BLaER1 (cell line): ENCODE results near the gene GPR183.

ENCODE experiments used
- H3K27ac ChIP-seq: shearing (Covaris generic); formaldehyde crosslinking; 2 replicates; pipeline ENCODE4 v1.8.1; 2022
- H3K27me3 ChIP-seq: shearing (Covaris generic); formaldehyde crosslinking; 2 replicates; pipeline ENCODE4 v1.8.1; 2022
- H3K36me3 ChIP-seq: shearing (Covaris generic); formaldehyde crosslinking; 2 replicates; pipeline ENCODE4 v1.8.1; 2022
- H3K4me1 ChIP-seq: shearing (Covaris generic); formaldehyde crosslinking; 2 replicates; pipeline ENCODE4 v1.8.1; 2022
- H3K4me2 ChIP-seq: shearing (Covaris generic); formaldehyde crosslinking; 2 replicates; pipeline ENCODE4 v1.8.1; 2022
- H3K4me3 ChIP-seq: shearing (Covaris generic); formaldehyde crosslinking; 2 replicates; pipeline ENCODE4 v1.8.1; 2022
- H3K9ac ChIP-seq: shearing (Covaris generic); formaldehyde crosslinking; 2 replicates; pipeline ENCODE4 v1.8.1; 2022
- H3K9me3 ChIP-seq: shearing (Covaris generic); formaldehyde crosslinking; 2 replicates; pipeline ENCODE4 v1.8.1; 2022
- H4K20me1 ChIP-seq: shearing (Covaris generic); formaldehyde crosslinking; 2 replicates; pipeline ENCODE4 v1.8.1; 2022
- Cebpa-rat ChIP-seq: shearing (Covaris generic); IDR thresholded peaks from 2 replicates; pipeline ENCODE4 v1.8.1; 2022

GPR183 gene

GRCh38 chr13:99314640-99315176 is 7.5 kb upstream of the GPR183 start:
- Histone ChIP-seq H3K27me3 (no peaks in the 10 kb centered on the region), H3K9me3 (no peaks in the 10 kb centered on the region), H3K4me1 (no peaks in the 10 kb centered on the region), H3K9ac (no peak overlapping the region), H3K27ac (no peak overlapping the region), H3K4me2 (no peak overlapping the region), H3K4me3 (no peak overlapping the region), H4K20me1 (peaks cover 62% of the 10 kb centered on the region), H3K36me3 (peaks cover 69% of the 10 kb centered on the region)
- TF ChIP-seq Cebpa-rat, result no peak

GRCh38 chr13:99313941-99314340 is 6.7 kb upstream of the GPR183 start:
- no peak overlapping the region for H3K27ac ChIP-seq
- H4K20me1 ChIP-seq, result peaks cover 56% of the 10 kb centered on the region
- peaks cover 69% of the 10 kb centered on the region for H3K36me3 ChIP-seq
- no peak overlapping the region for H3K9ac ChIP-seq
- no peak for TF ChIP-seq Cebpa-rat
- H3K9me3 ChIP-seq, result no peaks in the 10 kb centered on the region
- H3K4me3 ChIP-seq, result no peak overlapping the region
- no peaks in the 10 kb centered on the region for H3K4me1 ChIP-seq
- no peaks in the 10 kb centered on the region for H3K27me3 ChIP-seq
- no peak overlapping the region for H3K4me2 ChIP-seq

GRCh38 chr13:99313501-99313900 is 6.3 kb upstream of the GPR183 start:
- Histone ChIP-seq H3K27ac (no peak overlapping the region), H3K9ac (no peak overlapping the region), H3K4me2 (no peak overlapping the region), H4K20me1 (peaks cover 54% of the 10 kb centered on the region), H3K27me3 (no peaks in the 10 kb centered on the region), H3K4me1 (no peaks in the 10 kb centered on the region), H3K36me3 (peaks cover 69% of the 10 kb centered on the region), H3K9me3 (0 out of 2 replicates have a peak, but pooled peaks cover under 1% of the 10 kb centered on the region), H3K4me3 (no peak overlapping the region)
- no peak for TF ChIP-seq Cebpa-rat

- Histone ChIP-seq H3K27me3 (no peaks in the 10 kb centered on the region), H3K4me3 (no peak overlapping the region), H3K9me3 (peaks cover 8% of the 10 kb centered on the region; the same call in 1 of the 2 replicates), H3K9ac (no peak overlapping the region), H3K4me1 (no peaks in the 10 kb centered on the region), H4K20me1 (peaks cover 54% of the 10 kb centered on the region), H3K4me2 (no peak overlapping the region), H3K36me3 (peaks cover 72% of the 10 kb centered on the region), H3K27ac (no peak overlapping the region)
- TF ChIP-seq Cebpa-rat, result no peak
Observed at GRCh38 chr13:99312493-99312883, 5.3 kb upstream of the GPR183 start.

- H3K36me3 ChIP-seq, result peaks cover 66% of the 10 kb centered on the region
- no peak overlapping the region for H3K27ac ChIP-seq
- no peak overlapping the region for H3K4me2 ChIP-seq
- H3K9ac ChIP-seq, result no peak overlapping the region
- peak; percentile 72; the same call in 1 of the 2 replicates for TF ChIP-seq Cebpa-rat
- H3K27me3 ChIP-seq, result no peaks in the 10 kb centered on the region
- H4K20me1 ChIP-seq, result peaks cover 54% of the 10 kb centered on the region
- no peak overlapping the region for H3K4me3 ChIP-seq
- H3K9me3 ChIP-seq, result peaks cover 8% of the 10 kb centered on the region; the same call in 1 of the 2 replicates
- H3K4me1 ChIP-seq, result no peaks in the 10 kb centered on the region
Observed at GRCh38 chr13:99311748-99312492, 4.7 kb upstream of the GPR183 start.

GRCh38 chr13:99311137-99311536 is 3.9 kb upstream of the GPR183 start:
- H3K4me1 ChIP-seq, result no peaks in the 10 kb centered on the region
- no peak overlapping the region for H3K9ac ChIP-seq
- H4K20me1 ChIP-seq, result peaks cover 55% of the 10 kb centered on the region
- H3K27ac ChIP-seq, result no peak overlapping the region
- H3K4me3 ChIP-seq, result no peak overlapping the region
- no peak for TF ChIP-seq Cebpa-rat
- H3K4me2 ChIP-seq, result no peak overlapping the region
- H3K36me3 ChIP-seq, result peaks cover 62% of the 10 kb centered on the region
- no peaks in the 10 kb centered on the region for H3K27me3 ChIP-seq
- H3K9me3 ChIP-seq, result peaks cover 8% of the 10 kb centered on the region; the same call in 1 of the 2 replicates

- Histone ChIP-seq H3K4me3 (no peak overlapping the region), H3K27ac (no peak overlapping the region), H3K4me1 (no peaks in the 10 kb centered on the region), H3K27me3 (no peaks in the 10 kb centered on the region), H3K4me2 (no peak overlapping the region), H3K9ac (no peak overlapping the region), H4K20me1 (peaks cover 55% of the 10 kb centered on the region), H3K9me3 (peaks cover 8% of the 10 kb centered on the region; the same call in 1 of the 2 replicates), H3K36me3 (peaks cover 62% of the 10 kb centered on the region)
- TF ChIP-seq Cebpa-rat, result no peak
Observed at GRCh38 chr13:99310382-99311031, 3.3 kb upstream of the GPR183 start.

- no peak for TF ChIP-seq Cebpa-rat
- H3K27ac ChIP-seq, result no peak overlapping the region
- H3K4me1 ChIP-seq, result no peaks in the 10 kb centered on the region
- H3K36me3 ChIP-seq, result peaks cover 65% of the 10 kb centered on the region
- peaks cover 68% of the 10 kb centered on the region for H4K20me1 ChIP-seq
- H3K4me3 ChIP-seq, result no peak overlapping the region
- H3K4me2 ChIP-seq, result no peak overlapping the region
- H3K27me3 ChIP-seq, result no peaks in the 10 kb centered on the region
- no peak overlapping the region for H3K9ac ChIP-seq
- peaks cover 8% of the 10 kb centered on the region; the same call in 1 of the 2 replicates for H3K9me3 ChIP-seq
Observed at GRCh38 chr13:99308471-99309087, 1.4 kb upstream of the GPR183 start.

- H3K9ac ChIP-seq, result no peak overlapping the region
- H3K4me3 ChIP-seq, result no peak overlapping the region
- H3K27ac ChIP-seq, result no peak overlapping the region
Observed at GRCh38 chr13:99307648-99308339, 595 bp upstream of the GPR183 start.

More at GRCh38 chr13:99307648-99308339, 595 bp upstream of the GPR183 start:
- Histone ChIP-seq H4K20me1 (peaks cover 72% of the 10 kb centered on the region), H3K36me3 (peaks cover 64% of the 10 kb centered on the region), H3K4me2 (no peak overlapping the region), H3K9me3 (peaks cover 8% of the 10 kb centered on the region; the same call in 1 of the 2 replicates), H3K27me3 (no peaks in the 10 kb centered on the region), H3K4me1 (no peaks in the 10 kb centered on the region)
- TF ChIP-seq Cebpa-rat, result no peak
